MCF 10A (cell line): ENCODE measurements around the gene LIMS2. TPM values are rescaled to one million over a fixed set of nuclear protein-coding genes. Genes with fewer than 3 reads are reported as not detected.

Source experiments
- BruUV-seq: library from RNA; stranded (reverse); fragments of 400-500 nt; replicated peaks from 2 replicates; lab custom pipeline; 2021; lab: Mats Ljungman, UMichigan
- CTCF ChIA-PET: fragments of 300-600 bp; sonication (Branson Sonifier 250); formaldehyde crosslinking; extraction: SDS; loops from one replicate; lab custom pipeline; 2021; ENCODE audit warnings: antibody characterized with exemption, inconsistent platforms; lab: Yijun Ruan, JAX
- POLR2A ChIA-PET: fragments of 300-600, 350-650 bp; sonication (Branson Sonifier 250); formaldehyde crosslinking; extraction: SDS; loops from one replicate; lab custom pipeline; 2020; ENCODE audit warnings: antibody characterized with exemption, inconsistent platforms; lab: Yijun Ruan, JAX
- DNase-seq: peaks from one replicate; pipeline ENCODE4 v3.0.0-alpha.2; 2018; ENCODE audit not compliant: unreplicated experiment
- H3K27ac Mint-ChIP-seq: one replicate; pipeline ENCODE4 v1.8.0; 2022; ENCODE audit warnings: mild to moderate bottlenecking, low read depth, mixed read lengths; ENCODE audit not compliant: unreplicated experiment
- H3K27me3 Mint-ChIP-seq: one replicate; pipeline ENCODE4 v1.8.0; 2022; ENCODE audit warnings: mixed read lengths; ENCODE audit not compliant: insufficient read depth, unreplicated experiment
- H3K36me3 Mint-ChIP-seq: one replicate; pipeline ENCODE4 v1.8.0; 2022; ENCODE audit warnings: mild to moderate bottlenecking, moderate library complexity, mixed read lengths; ENCODE audit not compliant: insufficient read depth, unreplicated experiment
- H3K4me1 Mint-ChIP-seq: one replicate; pipeline ENCODE4 v1.8.0; 2022; ENCODE audit warnings: mixed read lengths; ENCODE audit not compliant: insufficient read depth, unreplicated experiment
- H3K4me3 Mint-ChIP-seq: one replicate; pipeline ENCODE4 v1.8.0; 2022; ENCODE audit warnings: mild to moderate bottlenecking, moderate library complexity, mixed read lengths; ENCODE audit not compliant: unreplicated experiment
- H3K9me3 Mint-ChIP-seq: one replicate; pipeline ENCODE4 v1.8.0; 2022; ENCODE audit warnings: mixed read lengths; ENCODE audit not compliant: unreplicated experiment
- CTCF ChIP-seq: fragments of 200-600 bp; IDR thresholded peaks from one replicate; pipeline ENCODE4 v1.8.0; 2022; ENCODE audit warnings: antibody characterized with exemption, mild to moderate bottlenecking; ENCODE audit not compliant: unreplicated experiment
- intact Hi-C: fragments of 100-400 bp; cut with micrococcal nuclease; formaldehyde crosslinking; loops from 2 replicates; pipeline ENCODE4 v1.14.1; 2022
- total RNA-seq: library from RNA; stranded (reverse); gene quantifications from 2 replicates; pipeline ENCODE4 v1.2.3, GENCODE V29; 2022

The LIMS2 gene
- total RNA-seq, 1 experiment from 2014 or later, result not detected

- DNase-seq, result no peak
- Mint-ChIP-seq H3K27ac (no peak overlapping the region), H3K9me3 (no peaks in the 10 kb centered on the region), H3K4me1 (peaks cover 13% of the 10 kb centered on the region), H3K4me3 (no peak overlapping the region), H3K36me3 (no peaks in the 10 kb centered on the region), H3K27me3 (no peaks in the 10 kb centered on the region)
- ChIA-PET POLR2A (interaction anchor here (0.9 kb wide), 1 partner anchor 404 kb away, joined by 3 read pairs; no protein-coding TSS in a partner anchor), CTCF (no interaction called here)
- TF ChIP-seq CTCF, result no peak
- no TSS peak for BruUV-seq
- intact Hi-C loops, result no loop called here
Observed at GRCh38 chr2:127698553-127699355, 23.4 kb upstream of the LIMS2 start.

- Mint-ChIP-seq H3K9me3 (no peaks in the 10 kb centered on the region), H3K36me3 (no peaks in the 10 kb centered on the region), H3K27me3 (no peaks in the 10 kb centered on the region), H3K4me1 (peaks cover 13% of the 10 kb centered on the region), H3K4me3 (no peak overlapping the region), H3K27ac (no peak overlapping the region)
- no TSS peak for BruUV-seq
- DNase-seq, result no peak
- no peak for TF ChIP-seq CTCF
- ChIA-PET POLR2A (no interaction called here), CTCF (no interaction called here)
- intact Hi-C loops, result no loop called here
Observed at GRCh38 chr2:127697482-127698180, 22.3 kb upstream of the LIMS2 start.

- Mint-ChIP-seq H3K27ac (no peak overlapping the region), H3K36me3 (no peaks in the 10 kb centered on the region), H3K27me3 (no peaks in the 10 kb centered on the region), H3K9me3 (peaks cover 15% of the 10 kb centered on the region), H3K4me3 (no peak overlapping the region), H3K4me1 (peaks cover 8% of the 10 kb centered on the region)
- no peak for TF ChIP-seq CTCF
- CTCF ChIA-PET, result no interaction called here
- DNase-seq, result peak; percentile 28
- BruUV-seq, result no TSS peak
- POLR2A ChIA-PET, result interaction anchor here (1.0 kb wide), 1 partner anchor 39 kb away, joined by 3 read pairs; no protein-coding TSS in a partner anchor
- intact Hi-C loops, result no loop called here
Observed at GRCh38 chr2:127695491-127696472, 20.5 kb upstream of the LIMS2 start.
